Testis (tissue), 3 donors: ENCODE measurements around the gene ARRDC2. TPM values are rescaled to one million over a fixed set of nuclear protein-coding genes. Genes with fewer than 3 reads are reported as not detected.
A peak's percentile ranks its signal among the peaks of the same experiment; 100 is the strongest.
"Not testable (repeated sequence)": the region's sequence is repeated elsewhere in the genome, so short reads cannot be mapped to it uniquely, and the experiment has no call there.

Source experiments
- DNase-seq: peaks from one replicate; pipeline ENCODE4 v3.0.0-alpha.2; 2019
- H3K27ac ChIP-seq, 2 donors: fragments of 200-600 bp; sonication (generic); one replicate each; pipeline ENCODE4 v1.5.1; 2019
- H3K27me3 ChIP-seq: fragments of 200-600 bp; sonication (generic); one replicate; pipeline ENCODE4 v1.5.1; 2019
- H3K36me3 ChIP-seq: fragments of 200-600 bp; sonication (generic); one replicate; pipeline ENCODE4 v1.5.1; 2017; ENCODE audit warnings: low read depth; ENCODE audit errors: missing control alignments
- H3K4me1 ChIP-seq: fragments of 200-600 bp; sonication (generic); one replicate; pipeline ENCODE4 v1.5.1; 2019
- H3K4me3 ChIP-seq, 2 donors: fragments of 200-600 bp; sonication (generic); one replicate each; pipeline ENCODE4 v1.5.1; 2017 to 2019
- H3K9me3 ChIP-seq: fragments of 200-600 bp; sonication (generic); one replicate; pipeline ENCODE4 v1.5.1; 2017
- POLR2A ChIP-seq: fragments of 450-650 bp; IDR thresholded peaks from one replicate; pipeline ENCODE4 v1.6.1; 2017; ENCODE audit warnings: antibody characterized with exemption, mild to moderate bottlenecking, moderate library complexity
- WGBS, 2 donors: methylation state at CpG; one replicate each; pipeline ENCODE4 v1.1.5; 2018; 5-methylcytosine and 5-hydroxymethylcytosine counted together
- intact Hi-C: fragments of 100-400 bp; cut with DNase I; formaldehyde crosslinking; loops from one replicate; pipeline ENCODE4 v1.15.1; 2023; ENCODE audit warnings: low total_unique reads
- polyA plus RNA-seq: library from polyadenylated mRNA; stranded (reverse); fragments of 350-450 nt; fragmentation: Illumina TruSeq; extraction: RNeasy Lipid Tissue Mini Kit (QIAGEN cat#74804); gene quantifications from one replicate; pipeline ENCODE4 v1.2.3, GENCODE V29; 2014; ENCODE audit warnings: low read depth, low replicate concordance; ENCODE audit not compliant: insufficient read depth
- total RNA-seq, 2 donors: library from RNA; depleted of rRNA; stranded (reverse); fragments of >200 nt; gene quantifications; one replicate each; pipeline ENCODE4 v1.2.3, GENCODE V29; 2016
- TF ChIP-seq, protein P1 (sequence below), 3 experiments: fragments of 450-650 bp in 2 of 3; fragments of 200-600 bp in 1 of 3; sonication (generic) in 1 of 3; IDR thresholded peaks; one replicate each; pipeline ENCODE4 v1.5.1; 2016 to 2019; ENCODE audit warnings: antibody characterized with exemption in 3 of 3, mild to moderate bottlenecking in 2 of 3, moderate library complexity in 1 of 3

Gene ARRDC2
- total and polyA plus RNA-seq, 3 donors from 2014 or later, result 10.3 to 15.3 (median 13.0) TPM

DNA sequence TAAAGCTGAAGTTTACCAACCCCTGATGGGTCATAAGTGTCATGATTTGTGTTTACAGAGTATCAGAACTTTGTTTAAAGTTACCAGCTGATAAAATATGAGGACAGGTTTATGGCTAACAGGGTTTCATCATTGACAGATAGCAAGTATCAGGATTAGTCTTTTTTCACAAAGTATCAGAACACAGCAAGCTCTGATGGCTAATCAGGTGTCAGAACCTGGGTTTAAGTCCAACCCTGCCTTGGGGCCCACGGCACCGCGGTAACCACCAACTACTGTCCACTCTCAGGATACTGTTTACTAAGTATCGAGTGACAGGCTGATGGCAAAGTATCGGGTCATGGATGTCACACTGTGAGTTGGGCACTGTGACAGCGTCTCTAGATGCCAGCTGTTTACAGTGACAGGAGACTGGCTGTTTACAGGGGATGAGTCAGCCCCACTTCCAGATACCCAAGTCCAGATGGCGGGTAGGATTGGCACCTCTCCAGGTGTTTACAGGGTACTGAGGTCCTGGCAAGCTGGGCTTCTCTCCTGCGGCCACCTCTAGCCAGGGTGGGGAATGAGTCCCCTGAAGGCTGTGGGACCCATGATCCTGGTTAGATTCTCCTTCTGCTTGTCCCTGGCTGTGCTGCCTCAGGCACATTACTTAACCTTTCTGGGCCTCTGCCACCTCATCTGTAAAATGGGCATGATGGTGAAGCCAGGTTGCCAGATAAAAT, 21.8 kb downstream of the ARRDC2 start:
- no peaks in the 10 kb centered on the region for H3K4me1 ChIP-seq
- intact Hi-C loops, result no loop called here
- H3K27me3 ChIP-seq, result no peaks in the 10 kb centered on the region
- H3K4me3 ChIP-seq, result no peak overlapping the region
- TF ChIP-seq POLR2A, result no peak
- TF ChIP-seq, protein P1, sequence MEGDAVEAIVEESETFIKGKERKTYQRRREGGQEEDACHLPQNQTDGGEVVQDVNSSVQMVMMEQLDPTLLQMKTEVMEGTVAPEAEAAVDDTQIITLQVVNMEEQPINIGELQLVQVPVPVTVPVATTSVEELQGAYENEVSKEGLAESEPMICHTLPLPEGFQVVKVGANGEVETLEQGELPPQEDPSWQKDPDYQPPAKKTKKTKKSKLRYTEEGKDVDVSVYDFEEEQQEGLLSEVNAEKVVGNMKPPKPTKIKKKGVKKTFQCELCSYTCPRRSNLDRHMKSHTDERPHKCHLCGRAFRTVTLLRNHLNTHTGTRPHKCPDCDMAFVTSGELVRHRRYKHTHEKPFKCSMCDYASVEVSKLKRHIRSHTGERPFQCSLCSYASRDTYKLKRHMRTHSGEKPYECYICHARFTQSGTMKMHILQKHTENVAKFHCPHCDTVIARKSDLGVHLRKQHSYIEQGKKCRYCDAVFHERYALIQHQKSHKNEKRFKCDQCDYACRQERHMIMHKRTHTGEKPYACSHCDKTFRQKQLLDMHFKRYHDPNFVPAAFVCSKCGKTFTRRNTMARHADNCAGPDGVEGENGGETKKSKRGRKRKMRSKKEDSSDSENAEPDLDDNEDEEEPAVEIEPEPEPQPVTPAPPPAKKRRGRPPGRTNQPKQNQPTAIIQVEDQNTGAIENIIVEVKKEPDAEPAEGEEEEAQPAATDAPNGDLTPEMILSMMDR (IDR thresholded peaks at IDR 0.05), result no peak
- H3K9me3 ChIP-seq, result no peaks in the 10 kb centered on the region
- no peak for DNase-seq
- no peak overlapping the region for H3K27ac ChIP-seq
- no peaks in the 10 kb centered on the region for H3K36me3 ChIP-seq
- 60 to 73% methylated on average over 8 of the region's 8 CpGs for WGBS, 2 donors

DNA sequence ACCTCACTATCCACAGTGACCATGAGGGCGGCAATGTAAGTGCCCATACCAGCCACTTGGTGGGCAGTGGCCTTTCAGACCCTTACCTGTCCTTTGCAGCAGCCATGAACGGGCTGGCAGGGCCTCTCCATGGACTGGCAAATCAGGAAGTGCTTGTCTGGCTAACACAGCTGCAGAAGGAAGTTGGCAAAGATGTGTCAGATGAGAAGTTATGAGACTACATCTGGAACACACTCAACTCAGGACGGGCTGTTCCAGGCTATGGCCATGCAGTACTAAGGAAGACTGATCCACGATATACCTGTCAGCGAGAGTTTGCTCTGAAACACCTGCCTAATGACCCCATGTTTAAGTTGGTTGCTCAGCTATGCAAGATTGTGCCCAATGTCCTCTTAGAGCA, 23.4 kb downstream of the ARRDC2 start:
- DNase-seq, H3K9me3 ChIP-seq, H3K4me3 ChIP-seq, H3K4me1 ChIP-seq, H3K36me3 ChIP-seq, H3K27ac ChIP-seq, intact Hi-C loops, H3K27me3 ChIP-seq: not testable (repeated sequence)
- WGBS, 2 donors, result 86 to 87% methylated on average over 5 of the region's 5 CpGs

DNA sequence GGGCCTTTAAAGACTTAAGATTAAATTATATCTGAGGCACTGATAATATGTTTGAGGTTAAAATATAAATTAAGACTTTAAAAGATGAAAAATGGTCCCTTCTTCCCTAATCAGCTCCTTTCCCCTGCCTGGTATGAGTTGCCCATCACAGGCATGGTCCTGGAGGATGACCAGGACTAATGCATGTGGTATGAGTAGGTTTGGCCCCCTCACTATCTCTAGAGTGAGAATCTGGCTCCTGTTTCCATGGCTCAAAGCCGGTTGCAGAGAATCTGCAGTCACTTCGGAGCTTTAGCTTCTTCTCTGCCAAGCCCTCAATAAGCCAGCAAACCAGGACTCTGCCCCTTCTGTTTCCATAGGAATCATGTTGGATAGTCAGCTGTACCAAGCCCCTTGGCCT, 24.1 kb downstream of the ARRDC2 start:
- H3K9me3 ChIP-seq, H3K4me1 ChIP-seq, H3K4me3 ChIP-seq, H3K27ac ChIP-seq, DNase-seq, H3K27me3 ChIP-seq, H3K36me3 ChIP-seq, intact Hi-C loops: not testable (repeated sequence)
- WGBS, 2 donors, result 68 to 81% methylated on average over 2 of the region's 2 CpGs

DNA sequence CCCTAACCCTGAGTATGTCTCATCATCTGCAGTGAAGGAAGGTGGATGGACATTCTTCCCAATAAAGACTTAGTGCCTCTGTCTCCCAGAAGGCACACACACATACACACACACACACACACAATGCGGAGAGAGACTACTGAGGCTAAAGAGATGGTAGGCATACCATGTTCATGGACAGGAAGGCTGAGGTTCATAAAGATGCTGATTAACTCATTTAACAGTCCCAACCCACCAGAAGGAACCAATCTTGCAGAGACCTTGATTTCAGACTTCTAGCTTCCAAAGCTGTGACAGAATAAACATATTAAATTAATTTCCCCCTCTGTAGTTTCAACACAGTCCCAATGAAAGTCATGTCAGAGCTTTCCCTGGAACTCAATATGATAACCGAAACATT, 33.1 kb downstream of the ARRDC2 start:
- TF ChIP-seq POLR2A, result no peak
- TF ChIP-seq, protein P1 (IDR thresholded peaks at IDR 0.05), result no peak
- H3K4me3 ChIP-seq, result no peak overlapping the region
- no peaks in the 10 kb centered on the region for H3K27me3 ChIP-seq
- H3K9me3 ChIP-seq, result no peaks in the 10 kb centered on the region
- no peaks in the 10 kb centered on the region for H3K4me1 ChIP-seq
- WGBS, 2 donors, result 71 to 95% methylated on average over 2 of the region's 2 CpGs
- intact Hi-C loops, result no loop called here
- no peak for DNase-seq
- H3K27ac ChIP-seq, result no peak overlapping the region
- no peaks in the 10 kb centered on the region for H3K36me3 ChIP-seq

DNA sequence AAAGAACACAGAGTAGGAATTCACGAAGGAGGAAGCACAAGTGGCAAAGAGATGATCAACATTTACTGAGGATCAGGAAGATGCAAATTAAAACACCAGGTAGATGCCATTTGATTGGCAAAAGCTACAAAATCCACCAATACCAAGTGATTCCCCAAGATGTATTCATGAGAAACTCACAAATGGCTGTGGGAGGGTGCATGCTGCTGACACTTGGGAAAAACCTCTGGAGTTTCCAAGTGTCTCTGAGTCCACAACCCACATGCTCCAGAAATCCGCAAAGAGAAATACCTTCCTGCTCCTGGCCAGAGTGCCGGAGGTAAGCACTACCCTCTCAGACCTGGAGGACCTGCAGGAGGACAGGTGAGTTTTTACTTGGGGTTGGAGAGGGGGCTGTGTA, 35.7 kb downstream of the ARRDC2 start:
- TF ChIP-seq, protein P1 (IDR thresholded peaks at IDR 0.05), result no peak
- no peak for TF ChIP-seq POLR2A
- intact Hi-C loops, result no loop called here
- H3K9me3 ChIP-seq, result no peaks in the 10 kb centered on the region
- H3K27me3 ChIP-seq, result no peaks in the 10 kb centered on the region
- H3K36me3 ChIP-seq, result no peaks in the 10 kb centered on the region
- no peak overlapping the region for H3K4me3 ChIP-seq
- WGBS, 2 donors, result 83 to 96% methylated on average over 3 of the region's 3 CpGs
- no peak for DNase-seq
- no peak overlapping the region for H3K27ac ChIP-seq
- no peaks in the 10 kb centered on the region for H3K4me1 ChIP-seq

DNA sequence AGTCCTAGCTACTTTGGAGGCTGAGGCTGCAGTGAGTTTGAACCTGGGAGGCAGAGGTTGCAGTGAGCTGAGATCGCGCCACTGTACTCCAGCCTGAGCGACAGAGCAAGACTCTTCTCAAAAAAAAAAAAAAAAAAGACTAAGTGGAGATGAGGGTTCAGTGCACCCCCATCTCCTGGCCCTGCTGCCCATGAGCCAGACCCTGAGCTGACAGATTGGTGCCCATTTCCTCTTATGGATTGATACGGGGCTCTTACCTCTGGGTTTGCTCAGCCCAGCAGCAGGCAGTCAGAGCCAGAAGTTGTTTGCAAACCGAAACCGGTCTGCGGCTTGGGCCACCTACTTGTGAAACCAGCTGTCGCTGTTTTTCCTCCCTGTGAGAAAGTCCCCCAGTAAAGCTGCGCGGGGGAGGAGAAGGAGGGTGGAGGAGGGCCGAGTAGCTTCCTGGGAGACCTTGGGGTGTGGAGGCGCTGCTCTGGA, 36.9 kb downstream of the ARRDC2 start:
- H3K4me3 ChIP-seq, result peak overlapping the region; percentile 27 to 36
- 18 to 39% methylated on average over 5 to 12 of the region's 12 CpGs for WGBS, 2 donors
- intact Hi-C loops, result no loop called here
- peak overlapping the region; percentile 25 to 55 for H3K27ac ChIP-seq
- no peak for TF ChIP-seq POLR2A
- TF ChIP-seq, protein P1 (IDR thresholded peaks at IDR 0.05), result no peak
- H3K36me3 ChIP-seq, result no peaks in the 10 kb centered on the region
- no peaks in the 10 kb centered on the region for H3K9me3 ChIP-seq
- peak; percentile 74 for DNase-seq
- peaks cover 9% of the 10 kb centered on the region for H3K4me1 ChIP-seq
- H3K27me3 ChIP-seq, result no peaks in the 10 kb centered on the region
